ENCODE data around the gene GSE1.

The GSE1 gene

GRCh38 chr16:85635545-85636140 lies 22.5 kb downstream of the GSE1 start:
- no peak for DNase-seq (ENCODE audit: low read depth)

DNA sequence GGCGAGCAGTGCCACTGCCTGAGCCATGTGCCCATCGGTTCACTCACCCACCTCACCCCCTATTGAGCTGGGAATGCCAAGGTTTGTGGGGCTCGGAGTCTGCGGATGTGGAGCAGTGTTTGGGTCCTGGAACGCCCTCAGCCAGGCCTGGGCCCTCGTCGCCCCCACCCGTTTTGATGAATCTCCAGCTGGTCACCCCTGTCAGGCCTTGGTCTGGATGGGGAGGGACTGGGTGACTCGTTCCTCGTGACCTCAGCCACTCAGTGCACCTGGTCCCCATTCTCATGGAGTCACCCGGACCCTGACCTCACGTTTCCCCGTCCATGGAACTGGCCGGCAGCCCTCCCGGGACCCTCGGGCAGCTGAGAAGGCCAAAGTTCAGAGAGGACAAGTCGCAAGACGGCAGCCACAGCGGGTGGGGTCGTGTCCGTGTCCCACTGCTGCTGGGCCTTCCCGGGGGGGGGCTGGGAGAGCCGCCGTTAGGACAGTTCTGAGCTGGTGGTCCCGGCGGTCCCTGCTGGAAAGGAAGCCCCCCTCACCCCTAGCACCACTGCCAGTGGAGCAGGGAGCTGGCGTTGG lies 23.2 kb downstream of the GSE1 start:
- DNase-seq (ENCODE audit: low read depth), result no peak

GRCh38 chr16:85637061-85637807 lies 24.1 kb downstream of the GSE1 start:
- no peak for DNase-seq (ENCODE audit: low read depth)

- DNase-seq (ENCODE audit: low read depth), result no peak
These were observed 24.9 kb downstream of the GSE1 start for GRCh38 chr16:85637808-85638647.

DNA sequence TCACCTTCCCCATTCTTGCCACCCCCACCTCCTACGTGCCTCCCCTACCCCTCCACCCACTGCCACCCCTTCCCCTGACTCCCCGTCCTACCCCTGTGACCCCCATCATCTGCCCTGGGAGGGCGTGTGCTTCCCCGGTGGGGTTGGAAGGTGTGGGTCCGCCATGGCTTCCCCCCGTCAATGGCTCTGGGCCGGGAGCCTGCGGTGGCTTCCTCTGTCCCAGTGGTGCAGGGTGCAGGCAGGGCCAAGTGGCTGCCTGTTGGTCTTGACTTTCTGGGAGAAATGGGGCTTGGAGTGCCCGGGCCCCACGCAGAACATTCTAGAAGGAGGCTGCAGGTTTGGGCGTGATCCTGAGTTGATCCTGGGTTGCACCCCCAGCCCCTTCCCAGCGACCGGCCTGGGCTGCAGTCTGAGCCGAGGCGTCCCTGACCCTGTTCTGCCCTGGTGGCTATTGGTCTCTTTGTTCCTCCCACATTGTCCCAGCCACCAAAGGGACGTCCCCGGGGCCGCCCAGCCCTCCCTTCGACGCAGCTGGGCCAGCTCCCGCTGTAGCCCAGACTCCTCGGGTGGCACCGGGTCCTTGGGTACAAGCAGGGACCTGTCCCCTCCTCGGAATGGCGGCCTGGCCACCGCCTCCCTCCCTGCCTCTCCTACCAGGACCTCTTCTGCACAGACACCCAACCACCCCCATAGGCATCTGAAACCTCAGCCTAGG lies 25.7 kb downstream of the GSE1 start:
- DNase-seq (ENCODE audit: low read depth), result no peak

DNA sequence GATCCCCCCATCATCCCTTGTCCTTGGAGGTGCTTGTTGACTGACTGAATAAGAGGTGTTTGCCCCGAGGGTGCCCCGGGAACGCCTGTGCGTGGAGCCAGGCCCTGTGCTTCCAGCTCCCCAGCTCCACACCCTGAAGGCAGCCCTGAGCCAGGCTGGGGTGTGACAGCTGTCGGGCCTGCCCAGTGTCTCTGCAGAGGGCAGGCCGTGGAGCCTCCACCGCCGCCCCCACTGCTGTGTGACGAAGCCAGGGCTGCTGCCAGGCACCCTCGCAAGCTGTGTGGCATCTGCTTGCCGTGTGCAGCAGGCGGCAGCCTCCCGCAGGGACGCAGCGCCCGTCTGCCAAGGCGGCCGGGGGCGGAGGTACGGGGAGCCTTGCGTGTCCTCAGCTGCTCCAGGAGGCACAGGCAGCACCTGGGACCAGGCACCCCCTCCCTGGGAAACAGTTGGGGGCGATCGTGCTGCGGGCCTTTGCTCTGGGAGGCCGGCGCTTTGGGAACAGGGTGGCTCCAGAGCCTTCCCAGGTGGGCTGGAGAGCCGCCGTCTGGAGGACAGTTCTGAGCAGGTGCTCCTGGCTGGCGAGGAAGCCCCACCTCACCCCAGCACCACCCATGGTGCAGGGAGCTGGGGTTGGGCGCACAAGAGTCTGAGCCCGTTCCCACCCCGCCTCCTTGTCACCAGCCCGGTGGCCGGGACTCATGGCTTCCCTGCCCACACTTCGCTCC lies 26.6 kb downstream of the GSE1 start:
- DNase-seq (ENCODE audit: low read depth), result no peak

GRCh38 chr16:85640254-85640558 lies 27.1 kb downstream of the GSE1 start:
- DNase-seq (ENCODE audit: low read depth), result no peak

DNA sequence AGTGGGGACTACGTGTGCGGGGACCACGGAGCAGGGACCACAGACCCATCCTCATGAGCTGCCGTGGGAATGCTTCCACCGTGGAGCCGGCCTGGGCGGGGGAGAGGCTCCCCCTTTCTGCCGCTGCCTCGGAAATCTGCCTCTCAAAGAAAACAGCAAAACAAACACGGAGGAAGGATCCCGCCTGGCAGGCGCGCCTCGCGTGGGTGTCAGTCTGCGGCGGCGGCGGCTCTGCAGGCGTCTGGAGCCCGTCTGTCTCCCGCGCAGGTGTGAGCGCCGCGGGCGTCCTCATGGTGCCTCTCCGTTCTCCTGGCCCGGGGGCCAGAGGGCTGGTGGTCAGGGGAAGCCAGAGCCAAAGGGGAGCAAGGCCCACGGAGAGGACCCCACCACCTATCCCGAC lies 27.5 kb downstream of the GSE1 start:
- DNase-seq (ENCODE audit: low read depth), result no peak

DNA sequence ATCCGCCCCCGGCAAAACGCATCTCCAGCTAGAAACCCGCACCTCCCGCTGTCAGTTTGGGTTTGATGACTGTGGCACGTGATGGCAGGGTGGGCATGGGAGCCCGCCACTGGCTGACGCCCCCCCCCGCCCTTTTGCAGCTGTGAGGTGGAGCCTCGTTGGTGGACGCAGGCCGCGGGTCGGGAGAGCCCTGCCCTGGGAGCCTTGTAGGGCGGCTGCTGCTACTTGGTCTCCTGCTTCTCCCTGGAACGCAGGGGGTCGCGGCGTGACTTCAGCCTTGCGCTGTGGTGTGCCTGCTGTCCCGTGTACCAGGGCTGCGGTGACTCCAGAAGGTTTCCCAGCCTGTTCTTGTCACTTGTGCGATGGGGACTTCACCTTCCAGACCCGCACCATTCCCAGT lies 28.2 kb downstream of the GSE1 start:
- no peak for DNase-seq (ENCODE audit: low read depth)

DNA sequence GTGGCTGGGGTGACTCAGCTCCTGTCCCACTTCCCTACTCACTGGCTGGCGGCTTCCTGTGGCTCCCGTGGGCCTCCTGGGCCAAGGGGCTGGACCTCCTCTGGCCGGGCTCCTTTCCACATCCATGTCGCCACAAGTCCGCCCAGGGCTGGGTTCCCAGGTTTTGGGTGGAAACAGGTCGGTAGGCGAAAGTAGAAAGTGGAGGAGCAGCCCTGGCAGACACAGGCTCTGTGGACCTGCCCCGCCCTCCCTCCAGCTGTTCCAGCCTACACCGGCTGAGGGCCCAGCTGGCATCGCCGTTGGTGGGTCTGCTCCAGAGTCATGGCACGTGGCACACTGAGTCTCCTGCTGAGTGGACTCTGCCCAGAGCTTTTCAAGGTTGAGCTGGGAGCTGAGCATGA lies 28.7 kb downstream of the GSE1 start:
- peak; percentile 11 for DNase-seq (ENCODE audit: low read depth)

DNA sequence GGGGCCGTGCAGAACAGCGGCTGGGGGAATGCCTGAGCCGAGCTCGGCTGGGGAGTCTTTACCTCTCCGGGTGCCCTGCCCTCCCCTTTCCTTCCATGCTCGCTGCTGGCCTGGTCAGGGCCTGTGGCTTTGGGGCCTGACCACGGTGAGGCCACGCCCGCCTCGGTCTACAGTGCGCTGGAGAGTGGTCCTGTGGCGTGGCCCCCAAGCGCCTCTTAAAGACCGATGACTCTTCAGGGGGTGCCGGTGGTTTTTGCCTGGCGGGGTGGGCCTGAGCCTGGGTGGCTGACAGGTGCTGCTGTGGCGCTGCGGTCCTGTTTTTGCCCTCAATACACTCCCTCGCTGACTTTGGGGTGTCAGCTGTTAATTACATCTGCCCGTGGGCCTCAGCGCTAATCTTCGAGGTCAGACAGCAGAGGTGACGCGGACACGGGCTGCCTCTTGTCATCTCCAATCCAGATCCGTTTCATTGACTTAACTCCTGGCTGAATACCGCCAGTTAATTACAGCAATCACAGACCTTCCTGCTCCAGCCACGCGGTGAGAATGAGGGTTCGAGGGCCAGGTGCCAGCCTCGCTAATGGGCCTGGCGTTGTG lies 29.7 kb downstream of the GSE1 start:
- DNase-seq (ENCODE audit: low read depth), result no peak

GRCh38 chr16:85643631-85644030 lies 30.5 kb downstream of the GSE1 start:
- no peak for DNase-seq (ENCODE audit: low read depth)

GRCh38 chr16:85644093-85644712 lies 31.1 kb downstream of the GSE1 start:
- DNase-seq (ENCODE audit: low read depth), result no peak

- no peak for DNase-seq (ENCODE audit: low read depth)
These were observed 32.0 kb downstream of the GSE1 start for GRCh38 chr16:85645021-85645589.

DNA sequence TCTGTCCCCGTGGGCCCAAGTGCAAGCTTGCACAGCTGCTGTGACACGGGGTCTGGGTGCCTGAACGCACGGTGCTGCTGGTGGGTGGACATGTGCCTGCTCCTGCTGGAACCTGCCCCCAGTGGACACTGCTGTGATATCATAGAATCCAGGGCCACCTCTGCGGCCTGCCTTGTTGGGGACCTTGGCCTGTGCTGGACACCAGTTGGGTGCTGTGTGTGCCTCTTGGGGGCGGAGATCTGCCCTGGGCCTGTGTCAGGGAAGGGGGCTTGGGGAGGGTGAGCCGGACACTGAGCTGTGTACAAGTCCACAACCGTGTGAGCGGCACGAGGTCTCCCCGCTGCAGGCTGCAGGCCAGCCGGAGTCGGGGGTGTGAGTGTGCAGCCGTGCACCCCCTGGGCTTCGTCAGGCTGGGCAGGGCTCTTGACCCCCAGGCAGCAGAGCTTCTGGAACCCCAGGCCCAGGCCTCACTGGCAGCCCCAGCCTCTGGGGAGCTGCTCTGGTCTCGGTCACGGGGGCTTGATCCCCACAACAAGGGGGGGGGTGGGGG lies 33.3 kb downstream of the GSE1 start:
- no peak for DNase-seq (ENCODE audit: low read depth)

DNA sequence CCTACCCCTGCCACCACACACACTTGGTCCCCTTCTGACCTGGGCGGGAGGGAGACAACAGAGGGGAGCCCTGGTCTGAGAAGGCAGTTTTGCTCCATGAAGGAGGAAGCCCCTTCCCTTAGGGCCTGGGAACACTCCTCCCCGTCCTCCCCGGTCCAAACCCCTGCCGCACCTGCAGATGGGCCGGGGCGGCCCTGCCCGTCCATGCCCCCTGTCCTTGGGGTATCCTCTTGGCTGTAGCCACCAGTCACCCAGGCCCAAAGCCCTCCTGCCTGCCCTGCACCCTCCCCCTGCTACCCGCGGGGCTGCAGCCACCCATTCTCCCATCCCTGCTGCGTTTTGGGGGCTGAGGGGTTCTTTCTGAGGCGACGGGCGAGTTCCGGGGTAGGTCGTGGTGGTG lies 33.9 kb downstream of the GSE1 start:
- DNase-seq (ENCODE audit: low read depth), result no peak

DNA sequence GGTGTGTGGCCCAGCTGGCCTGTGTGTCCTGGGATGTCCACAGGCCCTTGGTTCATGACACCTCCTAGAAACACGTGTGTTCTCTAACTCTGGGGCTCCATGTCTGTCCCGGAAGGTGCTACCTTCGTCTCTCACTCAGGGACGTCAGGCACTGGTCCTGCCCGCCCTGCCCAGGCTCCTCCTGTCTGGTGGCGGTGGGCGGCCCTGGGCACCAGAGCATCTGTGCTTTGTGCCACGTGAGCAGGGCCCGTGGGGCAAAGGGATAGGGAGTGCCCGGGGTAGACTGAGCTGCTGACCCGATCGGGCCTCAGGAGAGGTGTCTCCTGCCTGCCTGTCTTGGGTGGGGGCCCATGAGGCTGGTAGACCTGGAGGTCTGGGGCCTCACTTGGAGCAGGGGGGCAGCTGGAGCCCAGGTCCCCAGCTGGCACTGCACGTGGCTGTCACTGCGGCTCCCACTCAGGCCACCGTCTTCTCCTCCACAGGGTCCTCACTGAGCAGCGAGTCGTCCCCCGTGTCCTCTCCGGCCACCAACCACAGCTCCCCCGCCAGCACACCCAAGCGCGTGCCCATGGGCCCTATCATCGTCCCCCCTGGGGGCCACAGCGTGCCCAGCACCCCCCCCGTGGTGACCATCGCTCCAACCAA lies 35.1 kb downstream of the GSE1 start:
- no peak for DNase-seq (ENCODE audit: low read depth)

DNA sequence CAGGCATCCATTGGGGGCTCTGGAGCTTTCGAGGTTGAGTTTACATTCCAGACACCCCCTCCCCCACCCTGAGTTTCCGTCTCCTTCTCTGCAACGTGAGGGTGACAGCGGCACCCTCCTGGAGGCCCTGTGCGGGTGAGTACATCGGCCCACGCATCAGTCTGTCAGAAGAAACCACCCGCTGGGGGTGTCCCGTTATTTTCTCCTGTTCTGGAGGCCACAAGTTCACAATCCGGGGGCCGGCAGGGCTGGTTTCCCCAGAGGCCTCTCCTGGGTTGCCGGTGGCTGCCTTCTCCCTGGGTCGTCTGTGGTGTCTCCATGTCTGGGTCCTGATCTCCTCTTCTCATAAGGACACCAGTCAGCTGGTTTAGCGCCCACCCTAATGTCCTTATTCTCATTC lies 35.7 kb downstream of the GSE1 start:
- no peak for DNase-seq (ENCODE audit: low read depth)

DNA sequence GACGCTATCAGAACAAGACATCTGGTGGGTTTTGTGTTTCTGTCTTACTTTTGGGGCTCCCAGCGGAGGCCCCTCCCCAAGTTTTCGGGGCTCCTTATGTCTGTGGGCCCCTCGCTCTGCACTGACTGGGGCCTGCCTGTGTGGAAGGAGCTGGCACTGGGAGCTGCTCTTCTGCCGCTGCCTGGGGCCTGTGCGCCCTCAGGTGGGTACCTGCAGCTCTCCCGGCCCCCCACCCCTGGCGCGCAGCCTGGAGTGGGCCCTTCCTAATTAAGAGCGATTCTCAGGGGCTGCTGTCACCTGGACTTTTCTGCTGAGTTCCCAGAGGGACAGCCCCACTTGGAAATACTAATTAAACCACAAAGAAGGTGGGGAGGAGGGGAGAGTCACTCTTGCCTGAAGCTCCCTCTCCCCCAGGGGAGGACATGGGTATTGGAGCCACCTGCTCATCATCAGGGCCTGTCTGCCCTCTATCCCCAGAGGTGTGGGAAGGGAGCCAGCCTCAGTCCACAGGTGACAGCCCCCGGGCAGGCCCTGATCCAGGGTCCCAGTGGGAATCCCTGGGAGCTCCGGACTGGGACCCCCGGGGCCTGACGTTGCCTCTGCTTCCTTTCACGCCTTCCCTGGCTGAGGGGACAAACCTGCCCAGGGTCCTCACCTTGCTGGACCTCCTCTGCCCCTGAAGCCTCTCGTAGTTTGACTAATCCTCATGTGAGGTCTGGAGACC lies 36.5 kb downstream of the GSE1 start:
- no peak for DNase-seq (ENCODE audit: low read depth)
